Measurements from ENCODE around the gene DEUP1.

GRCh38 chr11:93368022-93368421 lies 37.5 kb downstream of the DEUP1 start:
- TF ChIP-seq CTCF (IDR thresholded peaks at IDR 0.05) (no peak), POLR2AphosphoS5 (IDR thresholded peaks at IDR 0.05) (no peak)
